ENCODE measurements around the gene DNAAF5. TPM values are rescaled to one million over a fixed set of nuclear protein-coding genes. Genes with fewer than 3 reads are reported as not detected.
A peak's percentile ranks its signal among the peaks of the same experiment; 100 is the strongest.

Gene DNAAF5
- total and polyA plus RNA-seq, 9 of the 15 experiments (the other 6 are each of a cell fraction or from before 2014, with no cell fraction given) = 3.1 to 69.7 (median 19.1) TPM

DNA sequence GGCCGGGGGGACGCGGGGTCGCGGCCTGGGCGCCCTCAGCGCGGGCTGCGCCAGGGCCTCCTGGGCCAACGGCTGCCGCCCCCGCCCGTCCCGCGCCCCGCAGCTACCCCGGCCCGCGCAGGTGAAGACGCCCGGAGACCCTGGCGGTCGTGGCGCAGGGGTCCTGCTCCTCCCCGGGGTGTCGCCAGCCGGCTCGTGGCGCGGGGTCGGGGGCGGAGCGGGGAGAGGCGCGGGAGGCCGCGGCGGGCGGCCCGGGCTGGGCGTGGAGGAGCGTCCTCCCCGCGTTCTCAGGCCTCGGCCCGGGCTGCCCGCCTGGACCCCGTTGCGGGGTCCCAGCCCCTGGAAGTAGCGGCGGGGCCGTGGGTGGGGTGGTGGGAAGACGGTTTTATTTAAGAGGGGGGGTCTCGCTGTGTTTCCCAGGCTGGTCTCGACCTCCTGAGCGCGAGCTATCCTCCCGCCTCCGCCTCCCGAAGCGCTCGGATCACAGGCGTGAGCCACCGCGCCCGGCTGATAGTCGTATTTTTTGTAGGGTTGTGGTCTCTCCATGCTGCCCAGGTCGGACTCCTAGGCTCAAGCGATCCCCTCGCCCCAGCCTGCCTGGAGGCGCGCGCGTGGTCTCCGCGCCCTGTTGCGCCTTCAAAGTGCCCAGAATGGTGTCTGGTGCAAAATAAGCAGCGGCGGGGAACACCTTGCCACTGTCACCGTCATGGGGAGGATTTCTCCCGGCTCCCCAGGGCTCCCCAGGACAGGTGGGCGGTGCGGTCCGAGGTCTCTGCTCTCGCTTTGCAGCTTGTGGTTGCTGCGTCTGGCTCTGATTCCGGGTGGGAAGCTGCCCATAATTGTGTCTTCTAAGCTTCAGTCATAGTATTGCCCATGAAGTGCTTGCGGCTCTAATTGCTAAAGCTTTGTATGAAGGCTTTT lies 90.5 kb downstream of the DNAAF5 start (continued):
- TF ChIP-seq SRF (CRISPR knock-in tag; IDR thresholded peaks at IDR 0.05) (no peak), ZNF282 (CRISPR knock-in tag; IDR thresholded peaks at IDR 0.05) (no peak), PHB (CRISPR knock-in tag; IDR thresholded peaks at IDR 0.05) (no peak), POU5F1 (IDR thresholded peaks at IDR 0.05; ENCODE audit: borderline replicate concordance, low read depth, low read length, partially characterized antibody) (no peak), ZNF263 (CRISPR knock-in tag; IDR thresholded peaks at IDR 0.05; ENCODE audit: borderline replicate concordance) (peak; percentile 56; the same call in 1 of the 2 replicates), KLF13 (tag; IDR thresholded peaks at IDR 0.05; ENCODE audit: borderline replicate concordance, low read depth) (0 out of 2 replicates have a peak, but pooled peaks have one; percentile 8), PHF8 (IDR thresholded peaks at IDR 0.05; ENCODE audit: borderline replicate concordance, low read length) (peak; percentile 59; the same call in 1 of the 2 replicates), TBP (optimal IDR thresholded peaks at IDR 0.05; ENCODE audit: low read depth, low read length) (peak; percentile 19), RBBP5 (IDR thresholded peaks at IDR 0.05; ENCODE audit: borderline replicate concordance, insufficient read depth, low read length, poor library complexity, severe bottlenecking) (peak; percentile 78), CCNT2 (IDR thresholded peaks at IDR 0.05; ENCODE audit: borderline replicate concordance, extremely low read depth, insufficient read length, low read depth, low read length) (peak; percentile 12), HDAC1 (IDR thresholded peaks at IDR 0.05) (0 out of 4 replicates have a peak, but pooled peaks of 1 of the 2 experiments have one; percentile 33)
- TF ChIP-seq, protein P1, sequence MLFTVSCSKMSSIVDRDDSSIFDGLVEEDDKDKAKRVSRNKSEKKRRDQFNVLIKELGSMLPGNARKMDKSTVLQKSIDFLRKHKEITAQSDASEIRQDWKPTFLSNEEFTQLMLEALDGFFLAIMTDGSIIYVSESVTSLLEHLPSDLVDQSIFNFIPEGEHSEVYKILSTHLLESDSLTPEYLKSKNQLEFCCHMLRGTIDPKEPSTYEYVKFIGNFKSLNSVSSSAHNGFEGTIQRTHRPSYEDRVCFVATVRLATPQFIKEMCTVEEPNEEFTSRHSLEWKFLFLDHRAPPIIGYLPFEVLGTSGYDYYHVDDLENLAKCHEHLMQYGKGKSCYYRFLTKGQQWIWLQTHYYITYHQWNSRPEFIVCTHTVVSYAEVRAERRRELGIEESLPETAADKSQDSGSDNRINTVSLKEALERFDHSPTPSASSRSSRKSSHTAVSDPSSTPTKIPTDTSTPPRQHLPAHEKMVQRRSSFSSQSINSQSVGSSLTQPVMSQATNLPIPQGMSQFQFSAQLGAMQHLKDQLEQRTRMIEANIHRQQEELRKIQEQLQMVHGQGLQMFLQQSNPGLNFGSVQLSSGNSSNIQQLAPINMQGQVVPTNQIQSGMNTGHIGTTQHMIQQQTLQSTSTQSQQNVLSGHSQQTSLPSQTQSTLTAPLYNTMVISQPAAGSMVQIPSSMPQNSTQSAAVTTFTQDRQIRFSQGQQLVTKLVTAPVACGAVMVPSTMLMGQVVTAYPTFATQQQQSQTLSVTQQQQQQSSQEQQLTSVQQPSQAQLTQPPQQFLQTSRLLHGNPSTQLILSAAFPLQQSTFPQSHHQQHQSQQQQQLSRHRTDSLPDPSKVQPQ (CRISPR knock-in tag; IDR thresholded peaks at IDR 0.05; ENCODE audit: borderline replicate concordance) = no peak
- TF ChIP-seq, protein P2, sequence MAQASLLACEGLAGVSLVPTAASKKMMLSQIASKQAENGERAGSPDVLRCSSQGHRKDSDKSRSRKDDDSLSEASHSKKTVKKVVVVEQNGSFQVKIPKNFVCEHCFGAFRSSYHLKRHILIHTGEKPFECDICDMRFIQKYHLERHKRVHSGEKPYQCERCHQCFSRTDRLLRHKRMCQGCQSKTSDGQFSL (CRISPR knock-in tag; IDR thresholded peaks at IDR 0.05) = no peak
- TF ChIP-seq, protein P2 (tag; IDR thresholded peaks at IDR 0.05) = no peak

Data from K562 (cell line).